H1 (cell line): ENCODE results near the gene CDIPT. TPM values are rescaled to one million over a fixed set of nuclear protein-coding genes. Genes with fewer than 3 reads are reported as not detected.

Experiments used
- CTCF ChIA-PET: fragments of 300-600 bp; sonication (Branson Sonifier 250); formaldehyde crosslinking; loops from one replicate; lab custom pipeline; 2021; ENCODE audit not compliant: partially characterized antibody; lab: Charles Lee
- POLR2A ChIA-PET: fragments of 300-600 bp; sonication (Branson Sonifier 250); formaldehyde crosslinking; loops from one replicate; lab custom pipeline; 2021; ENCODE audit warnings: inconsistent platforms; ENCODE audit not compliant: partially characterized antibody; lab: Charles Lee
- DNase-seq, 2 experiments: peaks; one replicate each; pipeline versions ENCODE4 v3.0.0 to v3.0.0-alpha.2; 2010 to 2022; ENCODE audit warnings: low spot score in 2 of 2, low read depth in 1 of 2, mixed read lengths in 1 of 2
- FAIRE-seq: peaks from 2 replicates; lab custom pipeline; 2011; peaks lifted over from hg19 to GRCh38; lab: Jason Lieb, UNC
- H2AFZ ChIP-seq: 2 replicates; pipeline ENCODE4 v1.8.1; 2012; ENCODE audit warnings: low read length, inconsistent platforms
- H2AK5ac ChIP-seq: 2 replicates; pipeline ENCODE4 v1.6.1; 2013; ENCODE audit warnings: low read depth, low read length
- H2BK120ac ChIP-seq: replicated peaks from 2 replicates; pipeline ENCODE3; 2013; ENCODE audit warnings: low read depth, low read length, inconsistent platforms
- H2BK12ac ChIP-seq: 2 replicates; pipeline ENCODE4 v1.6.1; 2013; ENCODE audit warnings: low read depth, low read length
- H2BK15ac ChIP-seq: 2 replicates; pipeline ENCODE4 v1.6.1; 2013; ENCODE audit warnings: low read length
- H2BK20ac ChIP-seq: 2 replicates; pipeline ENCODE4 v1.6.1; 2013; ENCODE audit warnings: low read length
- H2BK5ac ChIP-seq: 2 replicates; pipeline ENCODE4 v1.6.1; 2013; ENCODE audit warnings: low read depth, low read length
- H3K14ac ChIP-seq: 2 replicates; pipeline ENCODE4 v1.6.1; 2013; ENCODE audit warnings: inconsistent platforms; ENCODE audit not compliant: insufficient read length
- H3K18ac ChIP-seq: 2 replicates; pipeline ENCODE4 v1.6.1; 2013; ENCODE audit warnings: low read length; ENCODE audit errors: extremely low read depth
- H3K23ac ChIP-seq: 2 replicates; pipeline ENCODE4 v1.6.1; 2013; ENCODE audit warnings: inconsistent platforms; ENCODE audit not compliant: insufficient read length
- H3K23me2 ChIP-seq: 2 replicates; pipeline ENCODE4 v1.6.1; 2013; ENCODE audit warnings: low read depth, low read length
- H3K27ac ChIP-seq: 2 replicates; pipeline ENCODE4 v1.6.1; 2011; ENCODE audit warnings: low read depth, low read length, inconsistent platforms
- H3K27me3 ChIP-seq, 4 experiments: replicated peaks in 1 of 4; 1 replicate in 1 of 4; 2 replicates in 3 of 4; pipeline versions ENCODE4 v1.6.1 to v1.8.1; 2011 to 2013; ENCODE audit warnings: low read length in 3 of 4, mild to moderate bottlenecking in 3 of 4, inconsistent platforms in 2 of 4, mixed read lengths in 2 of 4, moderate library complexity in 1 of 4; ENCODE audit not compliant: control insufficient read depth in 3 of 4, insufficient read depth in 3 of 4; ENCODE audit errors: extremely low read depth in 1 of 4
- H3K36me3 ChIP-seq, 4 experiments: 2 replicates each; pipeline versions ENCODE4 v1.6.1 to v1.8.1; 2011 to 2013; ENCODE audit warnings: mild to moderate bottlenecking in 4 of 4, low read length in 3 of 4, moderate library complexity in 2 of 4, control low read depth in 1 of 4, inconsistent platforms in 1 of 4; ENCODE audit not compliant: insufficient read depth in 4 of 4, control insufficient read depth in 2 of 4
- H3K4ac ChIP-seq: replicated peaks from 2 replicates; pipeline ENCODE3; 2013; ENCODE audit warnings: low read length, low read depth, mixed read lengths, inconsistent platforms; ENCODE audit not compliant: insufficient read length
- H3K4me1 ChIP-seq, 4 experiments: replicated peaks in 1 of 4; 1 replicate in 1 of 4; 2 replicates in 3 of 4; pipeline versions ENCODE4 v1.6.1 to v1.8.1; 2011 to 2013; ENCODE audit warnings: low read length in 3 of 4, inconsistent platforms in 2 of 4, mixed read lengths in 1 of 4; ENCODE audit not compliant: insufficient read depth in 4 of 4, control insufficient read depth in 3 of 4
- H3K4me2 ChIP-seq, 2 experiments: 2 replicates each; pipeline versions ENCODE4 v1.6.1 to v1.8.1; 2011 to 2013; ENCODE audit warnings: low read depth in 2 of 2, low read length in 2 of 2, control low read depth in 1 of 2, inconsistent platforms in 1 of 2, mild to moderate bottlenecking in 1 of 2; ENCODE audit not compliant: insufficient read depth in 1 of 2
- H3K4me3 ChIP-seq, 4 experiments: fragments of 200-600, 300-600 bp in 1 of 4; sonication (generic), shearing (Covaris generic), sonication (Bioruptor Twin) in 1 of 4; 2 replicates each; pipeline versions ENCODE4 v1.5.1 to v1.8.1; 2011 to 2016; ENCODE audit warnings: low read length in 4 of 4, low read depth in 3 of 4, control low read depth in 2 of 4, inconsistent platforms in 2 of 4, mild to moderate bottlenecking in 2 of 4, mixed read lengths in 1 of 4, moderate library complexity in 1 of 4; ENCODE audit not compliant: insufficient read depth in 2 of 4; ENCODE audit errors: extremely low read depth in 1 of 4
- H3K56ac ChIP-seq: replicated peaks from 2 replicates; pipeline ENCODE3; 2013; ENCODE audit warnings: low read depth, mild to moderate bottlenecking, mixed read lengths, low read length, inconsistent platforms; ENCODE audit not compliant: insufficient read length
- H3K79me1 ChIP-seq: 2 replicates; pipeline ENCODE4 v1.6.1; 2013; ENCODE audit warnings: low read depth, low read length, control low read depth
- H3K79me2 ChIP-seq, 2 experiments: 2 replicates each; pipeline versions ENCODE4 v1.6.1 to v1.8.1; 2012 to 2013; ENCODE audit warnings: low read length in 2 of 2, mild to moderate bottlenecking in 2 of 2, inconsistent platforms in 1 of 2; ENCODE audit not compliant: insufficient read depth in 2 of 2, control insufficient read depth in 1 of 2
- H3K9ac ChIP-seq, 4 experiments: replicated peaks in 1 of 4; 1 replicate in 1 of 4; 2 replicates in 3 of 4; pipeline versions ENCODE4 v1.6.1 to v1.8.1; 2011 to 2013; ENCODE audit warnings: low read depth in 3 of 4, low read length in 3 of 4, control low read depth in 2 of 4, mild to moderate bottlenecking in 2 of 4, moderate library complexity in 2 of 4, inconsistent platforms in 1 of 4; ENCODE audit errors: extremely low read depth in 1 of 4
- H3K9me3 ChIP-seq, 2 experiments: 2 replicates each; pipeline versions ENCODE4 v1.6.1 to v1.8.1; 2012 to 2013; ENCODE audit warnings: mild to moderate bottlenecking in 2 of 2, moderate library complexity in 2 of 2, control low read depth in 1 of 2, inconsistent platforms in 1 of 2, low read depth in 1 of 2, low read length in 1 of 2, mixed read lengths in 1 of 2; ENCODE audit not compliant: insufficient read depth in 2 of 2
- H4K20me1 ChIP-seq, 2 experiments: replicated peaks in 1 of 2; 2 replicates each; pipeline versions ENCODE3 to v1.8.1; 2011 to 2013; ENCODE audit warnings: inconsistent platforms in 2 of 2, low read length in 2 of 2, mild to moderate bottlenecking in 1 of 2; ENCODE audit not compliant: insufficient read depth in 2 of 2, control insufficient read depth in 1 of 2
- H4K5ac ChIP-seq: 2 replicates; pipeline ENCODE4 v1.6.1; 2013; ENCODE audit warnings: low read length, low read depth, mixed read lengths, inconsistent platforms; ENCODE audit not compliant: insufficient read length
- H4K8ac ChIP-seq: 2 replicates; pipeline ENCODE4 v1.8.0; 2013; ENCODE audit warnings: mild to moderate bottlenecking, moderate library complexity, low read length, inconsistent platforms; ENCODE audit not compliant: insufficient read depth; ENCODE audit errors: extremely low read depth
- H4K91ac ChIP-seq: replicated peaks from 2 replicates; pipeline ENCODE3; 2013; ENCODE audit warnings: low read length, mixed read lengths, inconsistent platforms; ENCODE audit not compliant: insufficient read length
- CTBP2 ChIP-seq: IDR thresholded peaks from 2 replicates; pipeline ENCODE4 v1.7.0; 2011; ENCODE audit warnings: borderline replicate concordance, mild to moderate bottlenecking, moderate library complexity, mixed read lengths, low read length; ENCODE audit not compliant: insufficient read depth, insufficient read length
- GABPA ChIP-seq: IDR thresholded peaks from 2 replicates; pipeline ENCODE4 v1.6.1; 2011; ENCODE audit warnings: mild to moderate bottlenecking, low read length, moderate library complexity, borderline replicate concordance; ENCODE audit not compliant: insufficient read depth
- HDAC2 ChIP-seq, 2 experiments: fragments of 300-600 bp in 1 of 2; sonication (generic) in 1 of 2; IDR thresholded peaks; 2 replicates each; pipeline ENCODE4 v1.6.1; 2011 to 2012; ENCODE audit warnings: low read depth in 2 of 2, low read length in 2 of 2, mild to moderate bottlenecking in 2 of 2, moderate library complexity in 2 of 2, borderline replicate concordance in 1 of 2, inconsistent platforms in 1 of 2
- KDM4A ChIP-seq: IDR thresholded peaks from one replicate; pipeline ENCODE4 v1.7.1; 2012; ENCODE audit warnings: low read depth, mild to moderate bottlenecking, moderate library complexity, low read length, inconsistent platforms; ENCODE audit not compliant: severe bottlenecking
- PHF8 ChIP-seq: fragments of 200-600 bp; sonication (generic); conservative IDR thresholded peaks from 2 replicates; pipeline ENCODE4 v1.7.1; 2012; ENCODE audit warnings: low read depth, mild to moderate bottlenecking, inconsistent platforms, low read length, moderate library complexity
- SAP30 ChIP-seq: fragments of 300-600 bp; sonication (generic); IDR thresholded peaks from 2 replicates; pipeline ENCODE4 v1.7.1; 2012; ENCODE audit warnings: low read length, moderate library complexity, mild to moderate bottlenecking, inconsistent platforms; ENCODE audit not compliant: insufficient read depth, insufficient replicate concordance
- SIN3A ChIP-seq, 2 experiments: IDR thresholded peaks in 1 of 2; conservative IDR thresholded peaks in 1 of 2; 2 replicates each; pipeline ENCODE4 v1.6.1; 2011 to 2012; ENCODE audit warnings: low read length in 2 of 2, improper control_type of control experiment in 1 of 2, low read depth in 1 of 2, mild to moderate bottlenecking in 1 of 2
- TBP ChIP-seq: IDR thresholded peaks from 2 replicates; pipeline ENCODE4 v1.6.1; 2011; ENCODE audit warnings: low read depth, low read length, improper control_type of control experiment
- WGBS, 2 experiments: shearing (Covaris generic) in 1 of 2; methylation state at CpG; one replicate each; pipeline versions ENCODE4 v1.1.6 to v1.1.7; 2013 to 2015; ENCODE audit warnings: low lambda C conversion rate in 2 of 2, mixed read lengths in 2 of 2, inconsistent platforms in 1 of 2, low coverage in 1 of 2, missing lambda C conversion rate in 1 of 2; ENCODE audit not compliant: insufficient replicate concordance in 2 of 2, insufficient coverage in 1 of 2, insufficient read length in 1 of 2; ENCODE audit errors: extremely low coverage in 1 of 2, missing lambda C conversion rate in 1 of 2; 5-methylcytosine and 5-hydroxymethylcytosine counted together
- polyA plus RNA-seq, 7 experiments: library from polyadenylated mRNA; depleted of rRNA in 3 of 7; stranded (reverse) in 5 of 7; unstranded in 2 of 7; fragments of >200 nt in 5 of 7; fragments of 200-250 nt in 2 of 7; gene quantifications; 1 replicate in 5 of 7; 2 replicates in 1 of 7; 4 replicates in 1 of 7; pipeline versions ENCODE4 v1.2.1 to v1.2.3, GENCODE V29; 2011 to 2013; ENCODE audit warnings: missing spikeins in 2 of 7, mixed read lengths in 2 of 7
- total RNA-seq: library from RNA; stranded (reverse); fragmentation: NEBNext Ultra II Directional; extraction: Animal tissue kit (Norgen Biotek cat#: 25700); gene quantifications from 2 replicates; pipeline ENCODE4 v1.2.1, GENCODE V29; 2021

Gene CDIPT
- total and polyA plus RNA-seq, 2 of the 8 experiments (the other 6 are each of a cell fraction or from before 2014, with no cell fraction given) = 69.2 to 140 TPM

DNA sequence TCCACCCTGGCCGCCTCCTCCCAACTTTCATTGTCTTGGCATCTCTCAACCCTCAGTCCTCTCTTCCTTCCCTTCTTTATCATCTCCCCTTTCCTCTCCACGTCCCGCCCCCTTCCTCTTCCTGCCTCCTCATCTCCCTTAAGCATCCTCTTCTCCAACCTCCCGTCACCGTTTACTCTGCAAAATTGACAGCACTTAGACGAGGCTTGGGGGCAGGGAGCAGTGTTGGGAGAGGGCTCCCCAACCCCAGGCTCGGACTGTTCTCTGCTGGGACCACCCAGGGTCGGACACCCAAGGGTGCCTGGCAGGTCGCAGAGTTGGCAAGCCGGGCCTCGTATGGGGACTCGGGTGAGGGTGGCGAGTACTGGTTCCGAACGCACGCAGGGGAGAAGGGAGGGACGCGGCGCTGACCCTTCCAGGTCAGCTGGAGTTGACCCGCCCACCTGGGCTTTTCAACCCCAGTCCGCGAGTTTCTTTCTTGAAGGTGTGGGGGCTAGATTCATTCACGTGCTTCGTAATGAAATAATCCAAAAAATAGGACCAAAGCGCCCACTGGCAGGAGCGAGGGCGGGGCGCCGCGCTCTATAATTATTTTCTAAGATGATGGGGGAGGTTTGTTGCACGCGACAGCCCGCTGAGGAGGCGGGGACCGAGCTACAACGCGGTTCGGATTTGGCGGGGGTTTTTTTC is 47.8 kb downstream of the CDIPT start:
- H4K5ac ChIP-seq = no peak overlapping the region
- H4K91ac ChIP-seq = peak overlapping the region; percentile 48
- POLR2A ChIA-PET = interaction anchor here (0.5 to 16.6 kb wide), 27 partner anchors 8 to 213 kb away, joined by 3 to 167 read pairs (median 4); partner anchors contain the start of genes CDIPT, HIRIP3, KCTD13 and KIF22
- H3K4me2 ChIP-seq = peak overlapping the region; percentile 91 to 92
- peaks cover 0 to 26% of the 10 kb centered on the region in 2 experiments; a peak in 1 of 4 replicates for H3K79me2 ChIP-seq
- H3K23me2 ChIP-seq = peaks cover 27% of the 10 kb centered on the region
- DNase-seq (peak in 1 of 2 experiments; percentile 61), FAIRE-seq (no peak)
- CTCF ChIA-PET = interaction anchor here (0.6 to 17.5 kb wide), 15 partner anchors 7 to 216 kb away, joined by 3 to 212 read pairs (median 4); partner anchors contain the start of genes KIF22, MAZ and TLCD3B
- H3K79me1 ChIP-seq = no peaks in the 10 kb centered on the region; the same call in none of the 2 replicates
- H2AK5ac ChIP-seq = no peak overlapping the region; the same call in 1 of the 2 replicates
- peak overlapping the region; percentile 92; the same call in 1 of the 2 replicates for H2BK12ac ChIP-seq
- no peak overlapping the region for H3K4ac ChIP-seq
- peak overlapping the region; percentile 13; the same call in 1 of the 2 replicates for H2BK20ac ChIP-seq
- peak overlapping the region; percentile 17; the same call in 1 of the 2 replicates for H4K8ac ChIP-seq
- H3K27me3 ChIP-seq = no peaks in the 10 kb centered on the region
- H3K9me3 ChIP-seq = no peaks in the 10 kb centered on the region
- H2BK15ac ChIP-seq = peak overlapping the region; percentile 82; the same call in 1 of the 2 replicates
- H3K14ac ChIP-seq = no peak overlapping the region
- H3K23ac ChIP-seq = no peak overlapping the region
- H2BK5ac ChIP-seq = peak overlapping the region; percentile 89
- no peak overlapping the region for H3K27ac ChIP-seq
- 3% methylated on average over 34 of the region's 39 CpGs; no CpG with 5 or more reads in 1 of the 2 experiments for WGBS, 2 experiments
- peak overlapping the region; percentile 14 for H3K56ac ChIP-seq
- peak overlapping the region; percentile 16 to 39 (median 36); a peak in 5 of 7 replicates for H3K9ac ChIP-seq
- peaks cover 0 to 41% (median 28%) of the 10 kb centered on the region in 4 experiments; a peak in 6 of 7 replicates for H3K4me1 ChIP-seq
- TF ChIP-seq TBP (no peak), KDM4A (peak; percentile 6), PHF8 (no peak), SIN3A (conservative IDR thresholded peaks at IDR 0.05 in 1 of 2, IDR thresholded peaks at IDR 0.05 in 1 of 2; ENCODE audit: low read depth in 1 of 2, low read length in 2 of 2) (peak in 1 of 2 experiments; percentile 83; a peak in 1 of 4 replicates), SAP30 (peak; percentile 95), GABPA (no peak), HDAC2 (IDR thresholded peaks at IDR 0.05; ENCODE audit: borderline replicate concordance in 1 of 2, low read depth in 2 of 2, low read length in 2 of 2) (0 out of 4 replicates have a peak, but pooled peaks of 1 of the 2 experiments have one; percentile 41), CTBP2 (peak; percentile 79)
- H2BK120ac ChIP-seq = no peak overlapping the region
- peak overlapping the region; percentile 90 for H3K18ac ChIP-seq
- peaks cover 2 to 4% of the 10 kb centered on the region in 2 experiments for H4K20me1 ChIP-seq
- no peak overlapping the region for H2AFZ ChIP-seq
- H3K36me3 ChIP-seq = peaks cover 11 to 26% (median 17%) of the 10 kb centered on the region in 4 experiments
- peak overlapping the region; percentile 59 to 91 (median 83) for H3K4me3 ChIP-seq
